Kidney (tissue), 14 donors: ENCODE results near the gene DNAAF5. TPM values are rescaled to one million over a fixed set of nuclear protein-coding genes. Genes with fewer than 3 reads are reported as not detected.
"Not testable (repeated sequence)": the region's sequence is repeated elsewhere in the genome, so short reads cannot be mapped to it uniquely, and the experiment has no call there.

Experiments used
- DNase-seq, 5 donors: peaks; one replicate each; pipeline ENCODE4 v3.0.0-alpha.2; 2013 to 2020
- FAIRE-seq: peaks from 2 replicates; lab custom pipeline; 2012; peaks lifted over from hg19 to GRCh38; lab: Jason Lieb, UNC
- H3K27ac ChIP-seq, 2 donors: one replicate each; pipeline ENCODE4 v1.7.0; 2013; ENCODE audit warnings: low read depth in 2 of 2, low read length in 2 of 2, inconsistent platforms in 1 of 2
- H3K27me3 ChIP-seq: one replicate; pipeline ENCODE4 v1.7.1; 2013; ENCODE audit warnings: low read length, inconsistent platforms; ENCODE audit not compliant: control insufficient read depth, insufficient read depth
- H3K36me3 ChIP-seq, 3 donors: one replicate each; pipeline versions ENCODE4 v1.7.0 to v1.7.1; 2013; ENCODE audit warnings: low read length in 3 of 3, control low read depth in 1 of 3, inconsistent platforms in 1 of 3; ENCODE audit not compliant: insufficient read depth in 3 of 3, control insufficient read depth in 2 of 3
- H3K4me1 ChIP-seq, 3 donors: one replicate each; pipeline versions ENCODE4 v1.7.0 to v1.7.1; 2013; ENCODE audit warnings: low read length in 3 of 3, inconsistent platforms in 1 of 3, low read depth in 1 of 3; ENCODE audit not compliant: control insufficient read depth in 2 of 3, insufficient read depth in 2 of 3
- H3K4me3 ChIP-seq, 3 donors: one replicate each; pipeline versions ENCODE4 v1.7.0 to v1.8.1; 2013; ENCODE audit warnings: low read length in 3 of 3, control low read depth in 1 of 3, inconsistent platforms in 1 of 3
- H3K9ac ChIP-seq, 3 donors: one replicate each; pipeline versions ENCODE4 v1.7.0 to v1.7.1; 2013; ENCODE audit warnings: low read length in 3 of 3, control low read depth in 1 of 3, inconsistent platforms in 1 of 3
- H3K9me3 ChIP-seq, 3 donors: one replicate each; pipeline versions ENCODE4 v1.7.0 to v1.7.1; 2013; ENCODE audit warnings: low read length in 3 of 3, control low read depth in 1 of 3, inconsistent platforms in 1 of 3; ENCODE audit not compliant: control insufficient read depth in 2 of 3, insufficient read depth in 1 of 3
- intact Hi-C: fragments of 100-400 bp; cut with DNase I; formaldehyde crosslinking; loops from one replicate; pipeline ENCODE4 v1.11.1; 2022
- polyA plus RNA-seq: library from polyadenylated mRNA; stranded (reverse); fragments of 350-450 nt; fragmentation: Illumina TruSeq; extraction: RNeasy Lipid Tissue Mini Kit (QIAGEN cat#74804); gene quantifications from one replicate; pipeline ENCODE4 v1.2.3, GENCODE V29; 2014; ENCODE audit warnings: low read depth, low replicate concordance; ENCODE audit not compliant: insufficient read depth
- total RNA-seq: library from RNA; stranded (reverse); fragmentation: NEBNext Ultra II Directional; extraction: Animal tissue kit (Norgen Biotek cat#: 25700); gene quantifications from one replicate; pipeline ENCODE4 v1.2.1, GENCODE V29; 2021
- TF ChIP-seq, protein P1 (sequence below): IDR thresholded peaks from 3 replicates; pipeline ENCODE4 v1.5.1; 2012; ENCODE audit warnings: mild to moderate bottlenecking, moderate library complexity, borderline replicate concordance; ENCODE audit not compliant: insufficient read depth; ENCODE audit errors: extremely low read depth
- donor health status: control.
- donor health status: control.
- donor health status: control.
- donor health status: control.
- donor health status: control.
- donor health status: DM: yes; HTN: yes; CAD: no.
- donor health status: Normal renal cell carcinoma (clear cell type).

The DNAAF5 gene
- total and polyA plus RNA-seq, 2 donors from 2014 or later = 11.6 to 29.7 TPM

DNA sequence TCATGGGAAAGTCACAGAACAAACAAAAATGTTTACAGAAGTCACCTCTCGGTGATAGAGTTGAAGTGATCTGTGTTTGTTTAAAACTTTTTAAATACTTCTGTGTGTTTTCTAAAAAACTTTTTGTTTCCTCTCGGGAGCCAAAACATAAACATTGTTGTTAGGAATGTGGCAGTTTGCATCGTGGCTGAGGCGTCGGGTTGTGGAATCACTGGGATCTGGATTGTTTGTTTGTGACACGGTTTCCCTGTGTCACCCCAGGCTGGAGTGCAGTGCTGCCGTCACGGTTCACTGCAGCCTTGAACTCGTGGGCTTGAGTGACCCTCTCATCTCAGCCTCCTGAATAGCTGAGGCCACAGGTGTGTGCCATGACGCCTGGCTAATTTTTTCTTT, 76.7 kb downstream of the DNAAF5 start:
- intact Hi-C loops = no loop called here
- Histone ChIP-seq H3K36me3 (no peaks in the 10 kb centered on the region), H3K27ac (peak overlapping the region; percentile 60 to 80), H3K4me1 (peaks cover 0 to 18% (median 4%) of the 10 kb centered on the region in 3 donors), H3K9ac (no peak overlapping the region), H3K4me3 (no peak overlapping the region), H3K9me3 (no peaks in the 10 kb centered on the region), H3K27me3 (no peaks in the 10 kb centered on the region)
- DNase-seq (peak in 2 of 5 donors; percentile 47 to 68), FAIRE-seq (no peak)
- TF ChIP-seq, protein P1, sequence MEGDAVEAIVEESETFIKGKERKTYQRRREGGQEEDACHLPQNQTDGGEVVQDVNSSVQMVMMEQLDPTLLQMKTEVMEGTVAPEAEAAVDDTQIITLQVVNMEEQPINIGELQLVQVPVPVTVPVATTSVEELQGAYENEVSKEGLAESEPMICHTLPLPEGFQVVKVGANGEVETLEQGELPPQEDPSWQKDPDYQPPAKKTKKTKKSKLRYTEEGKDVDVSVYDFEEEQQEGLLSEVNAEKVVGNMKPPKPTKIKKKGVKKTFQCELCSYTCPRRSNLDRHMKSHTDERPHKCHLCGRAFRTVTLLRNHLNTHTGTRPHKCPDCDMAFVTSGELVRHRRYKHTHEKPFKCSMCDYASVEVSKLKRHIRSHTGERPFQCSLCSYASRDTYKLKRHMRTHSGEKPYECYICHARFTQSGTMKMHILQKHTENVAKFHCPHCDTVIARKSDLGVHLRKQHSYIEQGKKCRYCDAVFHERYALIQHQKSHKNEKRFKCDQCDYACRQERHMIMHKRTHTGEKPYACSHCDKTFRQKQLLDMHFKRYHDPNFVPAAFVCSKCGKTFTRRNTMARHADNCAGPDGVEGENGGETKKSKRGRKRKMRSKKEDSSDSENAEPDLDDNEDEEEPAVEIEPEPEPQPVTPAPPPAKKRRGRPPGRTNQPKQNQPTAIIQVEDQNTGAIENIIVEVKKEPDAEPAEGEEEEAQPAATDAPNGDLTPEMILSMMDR = no peak

DNA sequence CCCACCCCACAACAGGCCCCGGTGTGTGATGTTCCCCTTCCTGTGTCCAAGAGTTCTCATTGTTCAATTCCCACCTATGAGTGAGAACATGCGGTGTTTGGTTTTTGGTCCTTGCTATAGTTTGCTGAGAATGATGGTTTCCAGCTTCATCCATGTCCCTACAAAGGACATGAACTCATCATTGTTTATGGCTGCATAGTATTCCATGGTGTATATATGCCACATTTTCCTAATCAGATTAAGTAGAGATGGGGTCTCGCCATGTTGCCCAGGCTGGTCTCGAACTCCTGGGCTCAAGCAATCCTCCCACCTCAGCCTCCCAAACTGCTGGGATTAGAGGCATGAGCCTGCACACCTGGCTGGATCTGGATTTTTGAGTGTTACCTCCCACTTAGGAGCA, 77.3 kb downstream of the DNAAF5 start:
- DNase-seq, intact Hi-C loops, H3K27me3 ChIP-seq, H3K9me3 ChIP-seq, H3K4me3 ChIP-seq, H3K36me3 ChIP-seq, FAIRE-seq, H3K9ac ChIP-seq: not testable (repeated sequence)
- Histone ChIP-seq H3K4me1 (peaks cover 0 to 18% (median 4%) of the 10 kb centered on the region in 3 donors), H3K27ac (peak overlapping the region in 1 of 2 donors; percentile 22)

DNA sequence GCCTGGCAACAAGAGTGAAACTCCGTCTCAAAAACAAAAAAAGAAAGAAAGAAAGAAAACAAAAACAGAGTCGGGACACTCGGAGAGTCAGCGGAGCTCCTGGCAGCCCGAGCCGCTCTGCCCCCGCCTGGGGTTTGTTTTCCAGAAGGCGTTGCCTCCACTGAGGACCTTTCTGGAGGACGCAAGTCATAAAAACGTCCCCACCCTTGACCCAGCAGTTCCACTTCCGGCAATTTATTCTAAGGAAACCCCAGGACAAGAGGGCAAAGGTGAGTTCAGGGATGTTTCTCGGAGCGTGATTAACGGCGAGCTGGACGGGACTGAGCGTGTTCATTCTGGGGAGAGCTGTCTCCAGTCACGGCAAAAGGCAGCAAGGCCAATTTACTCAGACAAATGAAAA, 78.8 kb downstream of the DNAAF5 start:
- intact Hi-C loops = no loop called here
- Histone ChIP-seq H3K4me3 (peak overlapping the region in 2 of 3 donors; percentile 29 to 41), H3K9ac (peak overlapping the region in 1 of 3 donors; percentile 40), H3K27me3 (no peaks in the 10 kb centered on the region), H3K9me3 (no peaks in the 10 kb centered on the region), H3K36me3 (no peaks in the 10 kb centered on the region), H3K4me1 (peaks cover 0 to 18% (median 4%) of the 10 kb centered on the region in 3 donors), H3K27ac (peak overlapping the region; percentile 58 to 86)
- FAIRE-seq = no peak
- TF ChIP-seq, protein P1 = no peak
- DNase-seq = peak; percentile 64 to 90 (median 67)

- H3K9me3 ChIP-seq = no peaks in the 10 kb centered on the region
- H3K27me3 ChIP-seq = no peaks in the 10 kb centered on the region
- TF ChIP-seq, protein P1 = no peak
- FAIRE-seq = no peak
- peaks cover 0 to 14% (median 2%) of the 10 kb centered on the region in 3 donors for H3K4me1 ChIP-seq
- intact Hi-C loops = no loop called here
- peak overlapping the region in 1 of 2 donors; percentile 22 for H3K27ac ChIP-seq
- DNase-seq = peak; percentile 77 to 93 (median 84)
- peak overlapping the region; percentile 28 to 73 (median 59) for H3K4me3 ChIP-seq
- H3K9ac ChIP-seq = peak overlapping the region in 1 of 3 donors; percentile 62
- no peaks in the 10 kb centered on the region for H3K36me3 ChIP-seq
Measured at GRCh38 chr7:815284-816216, 89.1 kb downstream of the DNAAF5 start.
